HG03196 (cell line): ENCODE measurements around the gene PNMA6E.
"Not testable (repeated sequence)": the region's sequence is repeated elsewhere in the genome, so short reads cannot be mapped to it uniquely, and the experiment has no call there.

ENCODE experiments used
- ATAC-seq: cut with Tn5 transposase; IDR thresholded peaks from one replicate; pipeline ENCODE4 v1.9.1; 2021; ENCODE audit not compliant: unreplicated experiment

Gene PNMA6E

GRCh38 chrX:153387987-153388721 is 13.0 kb downstream of the PNMA6E start:
- ATAC-seq = no peak

- no peak for ATAC-seq
These were observed 13.8 kb downstream of the PNMA6E start for GRCh38 chrX:153387345-153387744.

GRCh38 chrX:153386097-153386496 is 15.1 kb downstream of the PNMA6E start:
- ATAC-seq = no peak

DNA sequence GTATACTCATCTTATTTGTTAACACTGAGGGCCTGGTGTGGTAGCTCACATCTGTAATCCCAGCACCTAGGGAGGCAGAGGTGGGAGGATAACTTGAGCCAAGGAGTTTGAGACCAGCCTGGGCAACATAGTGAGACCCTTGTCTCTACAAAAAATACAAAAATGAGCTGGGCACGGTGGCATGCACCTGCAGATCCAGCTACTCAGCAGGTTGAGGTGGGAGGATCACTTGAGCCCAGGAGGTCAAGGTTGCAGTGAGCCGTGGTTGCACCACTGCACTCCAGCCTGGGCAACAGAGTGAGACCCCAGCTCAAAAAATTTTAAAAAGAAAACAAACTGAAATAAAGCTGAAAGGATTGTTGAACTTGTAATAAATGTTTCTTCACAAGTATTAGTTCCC is 16.2 kb downstream of the PNMA6E start:
- ATAC-seq = not testable (repeated sequence)

GRCh38 chrX:153384390-153384789 is 16.8 kb downstream of the PNMA6E start:
- ATAC-seq = no peak

GRCh38 chrX:153382563-153383482 is 18.3 kb downstream of the PNMA6E start:
- no peak for ATAC-seq

- no peak for ATAC-seq
These were observed 19.2 kb downstream of the PNMA6E start for GRCh38 chrX:153381684-153382532.

GRCh38 chrX:153380691-153381090 is 20.5 kb downstream of the PNMA6E start:
- no peak for ATAC-seq

GRCh38 chrX:153379971-153380581 is 21.1 kb downstream of the PNMA6E start:
- no peak for ATAC-seq

DNA sequence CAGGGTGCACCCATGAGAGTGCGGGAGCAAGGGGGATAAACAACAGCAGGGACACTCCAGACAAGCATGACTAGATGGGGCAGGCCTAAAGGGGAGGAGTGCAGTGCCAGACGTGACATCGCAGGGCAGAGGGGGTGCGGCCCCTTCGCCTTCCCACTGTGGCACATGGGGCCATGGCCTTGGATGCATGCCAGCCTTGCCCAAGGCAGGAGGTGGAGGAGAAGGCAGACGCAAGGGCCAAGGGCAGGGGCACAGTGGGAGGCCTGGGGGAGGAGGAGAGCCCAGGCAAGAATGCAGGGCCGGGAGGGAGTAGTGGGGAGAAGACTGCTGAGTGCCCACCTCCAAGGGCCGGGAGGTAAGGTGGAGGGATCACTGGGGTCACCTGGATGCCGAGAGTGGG is 21.6 kb downstream of the PNMA6E start:
- no peak for ATAC-seq

DNA sequence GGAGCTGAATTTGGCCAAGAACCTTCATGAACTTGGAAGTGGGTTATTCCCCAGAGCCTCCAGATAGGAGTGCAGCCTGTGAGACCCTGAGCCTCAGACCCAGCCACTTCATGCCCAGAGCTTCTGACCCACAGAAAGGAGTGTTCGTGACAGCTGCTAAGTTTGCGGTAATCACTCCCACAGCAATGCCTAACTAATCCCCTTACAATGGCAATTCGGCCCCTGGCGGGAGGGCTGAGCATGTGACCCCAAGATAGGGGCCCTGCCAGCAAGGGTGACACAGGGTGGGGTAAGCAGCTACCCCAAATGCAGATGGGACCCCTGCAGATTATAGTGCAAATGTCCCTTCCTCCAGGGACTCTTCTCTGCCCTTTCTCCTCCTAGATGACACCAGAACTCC is 22.5 kb downstream of the PNMA6E start:
- ATAC-seq = no peak

DNA sequence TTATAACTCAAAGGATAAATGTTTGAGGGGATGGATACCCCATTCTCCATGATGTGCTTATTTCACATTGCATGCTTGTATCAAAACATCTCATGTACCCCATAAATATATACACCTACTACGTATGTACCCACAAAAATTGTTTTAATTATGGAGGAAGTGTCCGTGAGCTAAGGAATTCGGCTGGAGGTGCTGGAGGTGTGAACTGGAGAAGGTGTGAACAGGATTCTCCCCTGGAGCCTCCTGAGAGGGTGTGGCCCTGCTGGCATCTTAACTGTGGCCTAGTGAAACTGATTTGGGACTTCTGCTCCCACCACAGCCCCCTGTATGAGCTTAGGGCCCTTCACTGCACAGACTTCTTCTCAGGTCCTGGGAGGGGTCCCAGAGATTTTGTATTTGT is 23.4 kb downstream of the PNMA6E start:
- ATAC-seq = no peak

- no peak for ATAC-seq
These were observed 25.6 kb downstream of the PNMA6E start for GRCh38 chrX:153375571-153375970.

GRCh38 chrX:153374426-153374825 is 26.7 kb downstream of the PNMA6E start:
- no peak for ATAC-seq

DNA sequence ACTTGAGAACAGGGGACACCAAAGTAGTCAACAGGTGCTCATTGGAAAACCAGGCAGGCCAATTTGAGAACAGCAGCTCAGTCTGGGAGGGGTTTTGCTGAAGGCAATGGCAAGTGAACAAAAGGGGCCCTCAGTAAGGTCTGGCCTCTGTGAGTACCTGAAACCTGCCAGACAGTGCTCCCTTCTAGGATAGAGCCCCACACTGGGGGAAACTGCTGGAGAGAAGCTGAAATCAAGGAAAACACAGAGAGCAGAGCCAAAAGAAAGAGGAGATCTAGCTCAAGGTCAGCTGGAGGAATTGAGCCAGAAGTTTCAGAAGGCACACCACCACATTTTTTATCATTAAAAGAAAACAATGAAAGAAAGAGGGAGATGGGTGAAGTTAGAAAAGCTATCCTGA is 28.2 kb downstream of the PNMA6E start:
- ATAC-seq = no peak

DNA sequence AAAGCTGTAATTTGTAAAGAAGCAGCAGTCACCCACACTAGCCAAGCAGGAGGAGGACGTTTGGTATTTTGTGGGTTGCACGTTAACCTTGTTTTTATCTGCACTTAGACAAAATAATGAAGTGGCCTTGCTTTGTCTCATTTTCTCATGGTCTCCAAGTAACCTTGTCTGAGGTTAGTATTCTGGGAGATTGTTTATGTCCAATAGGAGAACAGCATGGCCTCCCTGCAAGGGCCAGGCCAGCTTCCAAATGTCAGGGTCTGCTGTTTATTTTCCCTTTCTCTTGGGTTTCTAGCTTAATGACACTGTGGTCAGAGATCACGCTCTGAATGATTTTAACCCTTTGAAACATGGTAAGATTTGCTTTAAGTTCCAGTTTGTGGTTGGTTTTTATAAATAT is 29.9 kb downstream of the PNMA6E start:
- no peak for ATAC-seq

- ATAC-seq = no peak
These were observed 30.7 kb downstream of the PNMA6E start for GRCh38 chrX:153370293-153371055.

DNA sequence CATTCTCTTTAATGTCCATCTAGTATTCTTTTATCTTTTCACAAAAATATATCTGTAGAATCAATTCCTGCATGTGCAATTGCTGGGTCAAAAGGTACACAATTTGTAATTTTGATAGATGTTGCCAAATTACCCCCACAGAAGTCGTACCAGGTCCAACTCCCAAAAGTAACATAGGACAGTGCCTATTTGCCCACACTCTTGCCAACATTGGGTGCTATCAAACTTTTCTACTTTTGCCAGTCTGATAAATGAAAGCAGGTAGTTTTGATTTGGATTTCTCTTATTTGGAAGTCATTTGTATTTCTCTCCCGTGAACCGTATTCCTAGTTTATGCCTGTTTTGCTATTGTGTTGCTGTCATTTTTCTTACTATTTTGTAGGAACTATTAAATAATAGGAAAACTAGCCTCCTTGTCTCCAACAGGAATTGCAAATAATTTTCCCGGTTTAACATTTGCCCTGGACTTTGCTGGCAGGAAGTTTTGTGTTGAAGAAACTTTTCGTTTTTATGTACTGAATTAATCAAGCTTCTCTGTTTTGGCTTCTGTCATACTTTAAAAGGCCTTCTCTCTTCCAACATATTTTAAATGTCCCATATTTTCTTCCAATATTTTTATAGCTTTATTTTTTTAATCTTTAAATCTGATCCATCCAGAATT is 34.1 kb downstream of the PNMA6E start:
- no peak for ATAC-seq

DNA sequence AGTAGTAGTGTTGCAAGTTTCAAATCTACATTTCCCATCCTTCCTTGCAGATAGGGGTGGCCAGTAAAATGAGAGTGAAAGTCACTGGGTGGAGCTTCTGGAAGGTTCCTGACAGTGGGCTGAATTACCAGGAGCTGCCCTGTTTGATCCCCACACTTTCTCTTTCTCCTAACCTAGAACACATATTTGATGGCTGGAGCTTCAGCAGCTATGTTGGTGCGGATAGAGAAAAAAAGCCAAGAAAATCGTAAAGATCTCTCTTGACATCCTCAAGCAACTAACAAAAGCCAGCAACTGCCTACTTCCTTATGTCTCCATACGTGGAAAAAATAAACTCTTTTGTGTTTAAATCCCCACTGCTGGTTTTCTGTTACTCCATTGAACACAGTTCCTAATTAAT is 35.0 kb downstream of the PNMA6E start:
- no peak for ATAC-seq

- no peak for ATAC-seq
These were observed 35.5 kb downstream of the PNMA6E start for GRCh38 chrX:153365670-153366069.
